ENCODE measurements around the gene CLDN12. TPM values are rescaled to one million over a fixed set of nuclear protein-coding genes. Genes with fewer than 3 reads are reported as not detected.

Gene CLDN12
- total RNA-seq, 4 donors from 2014 or later, result 17.6 to 33.6 (median 20.1) TPM

DNA sequence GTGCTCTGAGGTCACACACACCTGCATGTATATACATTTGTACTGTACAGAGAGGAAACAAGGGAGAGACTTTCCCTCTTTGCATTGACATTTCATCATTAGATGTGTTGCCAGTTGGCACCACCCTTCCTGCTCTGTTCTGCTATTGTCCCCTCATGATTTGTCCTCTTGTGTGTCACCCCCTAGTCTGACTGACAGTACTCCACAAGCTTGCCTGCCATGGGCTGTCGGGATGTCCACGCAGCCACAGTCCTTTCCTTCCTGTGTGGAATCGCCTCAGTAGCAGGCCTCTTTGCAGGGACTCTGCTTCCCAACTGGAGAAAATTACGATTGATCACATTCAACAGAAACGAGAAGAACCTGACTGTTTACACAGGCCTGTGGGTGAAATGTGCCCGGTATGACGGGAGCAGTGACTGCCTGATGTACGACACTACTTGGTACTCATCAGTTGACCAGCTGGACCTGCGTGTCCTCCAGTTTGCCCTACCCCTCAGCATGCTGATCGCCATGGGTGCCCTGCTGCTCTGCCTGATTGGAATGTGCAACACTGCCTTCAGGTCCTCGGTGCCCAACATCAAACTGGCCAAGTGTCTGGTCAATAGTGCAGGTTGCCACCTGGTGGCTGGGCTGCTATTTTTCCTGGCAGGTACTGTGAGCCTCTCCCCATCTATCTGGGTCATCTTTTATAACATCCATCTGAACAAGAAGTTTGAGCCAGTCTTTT is 9.4 kb downstream of the CLDN12 start:
- WGBS, result 90% methylated on average over 11 of the region's 11 CpGs
- no peak for DNase-seq (ENCODE audit: extremely low spot score)
- Histone ChIP-seq H3K27ac (replicated peaks in 1 of 4) (no peak overlapping the region), H3K4me3 (no peak overlapping the region), H3K36me3 (peaks cover 3 to 60% (median 44%) of the 10 kb centered on the region in 4 donors), H3K27me3 (no peaks in the 10 kb centered on the region), H3K4me1 (peaks cover 5 to 13% (median 8%) of the 10 kb centered on the region in 4 donors), H3K9me3 (no peaks in the 10 kb centered on the region)
- TF ChIP-seq, protein P1, sequence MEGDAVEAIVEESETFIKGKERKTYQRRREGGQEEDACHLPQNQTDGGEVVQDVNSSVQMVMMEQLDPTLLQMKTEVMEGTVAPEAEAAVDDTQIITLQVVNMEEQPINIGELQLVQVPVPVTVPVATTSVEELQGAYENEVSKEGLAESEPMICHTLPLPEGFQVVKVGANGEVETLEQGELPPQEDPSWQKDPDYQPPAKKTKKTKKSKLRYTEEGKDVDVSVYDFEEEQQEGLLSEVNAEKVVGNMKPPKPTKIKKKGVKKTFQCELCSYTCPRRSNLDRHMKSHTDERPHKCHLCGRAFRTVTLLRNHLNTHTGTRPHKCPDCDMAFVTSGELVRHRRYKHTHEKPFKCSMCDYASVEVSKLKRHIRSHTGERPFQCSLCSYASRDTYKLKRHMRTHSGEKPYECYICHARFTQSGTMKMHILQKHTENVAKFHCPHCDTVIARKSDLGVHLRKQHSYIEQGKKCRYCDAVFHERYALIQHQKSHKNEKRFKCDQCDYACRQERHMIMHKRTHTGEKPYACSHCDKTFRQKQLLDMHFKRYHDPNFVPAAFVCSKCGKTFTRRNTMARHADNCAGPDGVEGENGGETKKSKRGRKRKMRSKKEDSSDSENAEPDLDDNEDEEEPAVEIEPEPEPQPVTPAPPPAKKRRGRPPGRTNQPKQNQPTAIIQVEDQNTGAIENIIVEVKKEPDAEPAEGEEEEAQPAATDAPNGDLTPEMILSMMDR (IDR thresholded peaks at IDR 0.05), result peak in 1 of 3 experiments; percentile 11
- TF ChIP-seq POLR2A (IDR thresholded peaks at IDR 0.05; ENCODE audit: low read depth), result no peak
- intact Hi-C loops (cut with DNase I), result no loop called here

DNA sequence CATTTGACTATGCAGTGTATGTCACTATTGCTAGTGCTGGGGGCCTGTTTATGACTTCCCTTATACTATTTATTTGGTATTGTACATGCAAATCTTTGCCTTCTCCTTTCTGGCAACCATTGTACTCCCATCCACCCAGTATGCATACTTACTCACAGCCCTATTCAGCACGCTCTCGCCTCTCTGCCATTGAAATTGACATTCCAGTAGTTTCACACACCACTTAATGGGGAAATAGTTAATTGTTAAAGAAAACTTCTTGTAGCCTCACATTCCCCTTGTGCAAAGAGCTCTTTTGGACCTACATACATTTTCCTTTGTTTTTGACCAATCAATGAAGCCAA is 9.9 kb downstream of the CLDN12 start:
- H3K4me3 ChIP-seq, result no peak overlapping the region
- DNase-seq (ENCODE audit: extremely low spot score), result no peak
- H3K27me3 ChIP-seq, result no peaks in the 10 kb centered on the region
- TF ChIP-seq POLR2AphosphoS5 (IDR thresholded peaks at IDR 0.05) (no peak), EP300 (IDR thresholded peaks at IDR 0.05) (no peak), POLR2A (IDR thresholded peaks at IDR 0.05; ENCODE audit: low read depth) (no peak)
- TF ChIP-seq, protein P1 (IDR thresholded peaks at IDR 0.05), result no peak
- no peaks in the 10 kb centered on the region for H3K9me3 ChIP-seq
- H3K4me1 ChIP-seq, result peaks cover 5 to 13% (median 8%) of the 10 kb centered on the region in 4 donors
- peaks cover 3 to 54% (median 40%) of the 10 kb centered on the region in 4 donors for H3K36me3 ChIP-seq
- H3K27ac ChIP-seq (replicated peaks in 1 of 4), result no peak overlapping the region
- intact Hi-C loops (cut with DNase I), result no loop called here
- WGBS, result 100% methylated on average over 2 of the region's 2 CpGs

DNA sequence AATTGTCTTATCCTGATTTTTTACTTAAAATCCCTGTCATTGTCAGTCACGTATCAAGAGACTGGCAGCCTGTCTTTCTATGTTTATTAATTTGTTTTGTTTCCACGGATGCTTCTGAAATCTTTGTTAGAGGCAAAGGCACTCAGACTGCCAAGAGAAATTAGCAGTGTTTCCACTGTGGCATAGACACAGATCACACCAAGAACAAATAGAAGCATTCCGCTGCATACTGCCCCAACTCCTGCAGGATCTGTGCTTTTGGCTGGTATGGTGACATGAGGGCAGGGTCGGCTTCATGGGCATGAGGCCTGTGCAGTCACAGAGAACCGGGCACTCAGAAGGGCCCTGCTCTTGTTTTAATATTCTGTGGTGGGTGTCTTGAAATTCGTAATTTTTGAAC is 18.4 kb downstream of the CLDN12 start:
- Histone ChIP-seq H3K9me3 (no peaks in the 10 kb centered on the region), H3K27ac (replicated peaks in 1 of 4) (no peak overlapping the region), H3K27me3 (no peaks in the 10 kb centered on the region), H3K4me1 (peaks cover 0 to 3% (median 0%) of the 10 kb centered on the region in 4 donors), H3K36me3 (peaks cover 0 to 2% (median 2%) of the 10 kb centered on the region in 4 donors), H3K4me3 (no peak overlapping the region)
- DNase-seq (ENCODE audit: extremely low spot score), result no peak
- TF ChIP-seq POLR2AphosphoS5 (IDR thresholded peaks at IDR 0.05) (no peak), EP300 (IDR thresholded peaks at IDR 0.05) (no peak), POLR2A (IDR thresholded peaks at IDR 0.05; ENCODE audit: low read depth) (no peak)
- TF ChIP-seq, protein P1 (IDR thresholded peaks at IDR 0.05), result no peak
- intact Hi-C loops (cut with DNase I), result loop anchor here (10.0 kb wide), 1 partner anchor 107 kb away; no protein-coding TSS in a partner anchor
- 73% methylated on average over 6 of the region's 6 CpGs for WGBS

DNA sequence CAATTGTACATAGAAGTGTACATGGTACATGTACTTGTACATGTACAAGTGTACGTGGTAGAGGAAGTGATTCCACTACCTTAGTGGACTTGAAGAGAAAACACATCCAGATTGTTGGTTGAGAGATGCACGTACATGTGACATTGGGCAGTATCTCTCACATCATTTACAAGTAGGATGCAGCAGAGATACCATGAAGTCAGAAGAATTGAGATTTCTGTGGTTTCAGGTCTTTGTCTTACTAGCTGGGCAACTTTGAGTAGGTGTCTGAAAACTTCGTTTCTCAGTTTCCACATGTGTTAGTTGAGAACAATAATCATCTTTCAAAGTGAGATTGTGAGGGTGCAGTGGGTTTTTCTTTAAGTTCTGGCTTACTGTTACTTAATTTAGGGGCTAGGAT is 21.5 kb downstream of the CLDN12 start:
- no peak for DNase-seq (ENCODE audit: extremely low spot score)
- 88% methylated on average over 3 of the region's 3 CpGs for WGBS
- no peak for TF ChIP-seq EP300 (IDR thresholded peaks at IDR 0.05)
- TF ChIP-seq, protein P1 (IDR thresholded peaks at IDR 0.05), result no peak
- no peak for TF ChIP-seq POLR2A (IDR thresholded peaks at IDR 0.05; ENCODE audit: low read depth)
- no peak for TF ChIP-seq POLR2AphosphoS5 (IDR thresholded peaks at IDR 0.05)
- intact Hi-C loops (cut with DNase I), result loop anchor here (5.0 to 10.0 kb wide), 2 partner anchors 110 to 272 kb away; partner anchors contain the start of gene STEAP1
- no peaks in the 10 kb centered on the region for H3K27me3 ChIP-seq
- H3K4me1 ChIP-seq, result peaks cover 0 to 3% (median 0%) of the 10 kb centered on the region in 4 donors
- no peak overlapping the region for H3K4me3 ChIP-seq
- H3K9me3 ChIP-seq, result no peaks in the 10 kb centered on the region
- no peak overlapping the region for H3K27ac ChIP-seq (replicated peaks in 1 of 4)
- H3K36me3 ChIP-seq, result no peaks in the 10 kb centered on the region
